GM18951 (cell line): ENCODE results near the gene PTGIR.

Experiments
- POLR2A ChIP-seq: IDR thresholded peaks from 4 replicates; pipeline ENCODE4 v1.6.1; 2011; ENCODE audit warnings: mild to moderate bottlenecking; ENCODE audit not compliant: insufficient read length, insufficient read depth; ENCODE audit errors: extremely low read depth
- in situ Hi-C: fragments of 300-500 bp; cut with MboI; formaldehyde crosslinking; loops from one replicate; pipeline ENCODE4 v1.12.0; 2022; ENCODE audit warnings: low sequenced_read_pairs, mixed read lengths, inconsistent platforms; ENCODE audit not compliant: unreplicated experiment

Gene PTGIR

GRCh38 chr19:46591254-46591653, 33.6 kb downstream of the PTGIR start:
- TF ChIP-seq POLR2A: no peak
- in situ Hi-C loops: no loop called here

GRCh38 chr19:46587861-46588260, 37.0 kb downstream of the PTGIR start:
- in situ Hi-C loops: no loop called here

GRCh38 chr19:46586294-46586693, 38.6 kb downstream of the PTGIR start:
- in situ Hi-C loops: no loop called here
- no peak for TF ChIP-seq POLR2A

More at GRCh38 chr19:46587861-46588260, 37.0 kb downstream of the PTGIR start:
- TF ChIP-seq POLR2A: no peak

- in situ Hi-C loops: no loop called here
- no peak for TF ChIP-seq POLR2A
These were observed 39.4 kb downstream of the PTGIR start for GRCh38 chr19:46585539-46585938.

GRCh38 chr19:46580247-46580646, 44.6 kb downstream of the PTGIR start:
- in situ Hi-C loops: no loop called here
- TF ChIP-seq POLR2A: no peak

GRCh38 chr19:46579361-46579879, 45.5 kb downstream of the PTGIR start:
- in situ Hi-C loops: no loop called here
- no peak for TF ChIP-seq POLR2A

- in situ Hi-C loops: no loop called here
- no peak for TF ChIP-seq POLR2A
These were observed 46.4 kb downstream of the PTGIR start for GRCh38 chr19:46578450-46578849.

GRCh38 chr19:46574533-46574932, 50.4 kb downstream of the PTGIR start:
- no peak for TF ChIP-seq POLR2A
- in situ Hi-C loops: no loop called here

- no peak for TF ChIP-seq POLR2A
- in situ Hi-C loops: no loop called here
These were observed 51.0 kb downstream of the PTGIR start for GRCh38 chr19:46573679-46574498.

GRCh38 chr19:46571495-46571894, 53.4 kb downstream of the PTGIR start:
- no peak for TF ChIP-seq POLR2A
- in situ Hi-C loops: no loop called here
